ENCODE data around the gene SGCD.

SGCD gene

DNA sequence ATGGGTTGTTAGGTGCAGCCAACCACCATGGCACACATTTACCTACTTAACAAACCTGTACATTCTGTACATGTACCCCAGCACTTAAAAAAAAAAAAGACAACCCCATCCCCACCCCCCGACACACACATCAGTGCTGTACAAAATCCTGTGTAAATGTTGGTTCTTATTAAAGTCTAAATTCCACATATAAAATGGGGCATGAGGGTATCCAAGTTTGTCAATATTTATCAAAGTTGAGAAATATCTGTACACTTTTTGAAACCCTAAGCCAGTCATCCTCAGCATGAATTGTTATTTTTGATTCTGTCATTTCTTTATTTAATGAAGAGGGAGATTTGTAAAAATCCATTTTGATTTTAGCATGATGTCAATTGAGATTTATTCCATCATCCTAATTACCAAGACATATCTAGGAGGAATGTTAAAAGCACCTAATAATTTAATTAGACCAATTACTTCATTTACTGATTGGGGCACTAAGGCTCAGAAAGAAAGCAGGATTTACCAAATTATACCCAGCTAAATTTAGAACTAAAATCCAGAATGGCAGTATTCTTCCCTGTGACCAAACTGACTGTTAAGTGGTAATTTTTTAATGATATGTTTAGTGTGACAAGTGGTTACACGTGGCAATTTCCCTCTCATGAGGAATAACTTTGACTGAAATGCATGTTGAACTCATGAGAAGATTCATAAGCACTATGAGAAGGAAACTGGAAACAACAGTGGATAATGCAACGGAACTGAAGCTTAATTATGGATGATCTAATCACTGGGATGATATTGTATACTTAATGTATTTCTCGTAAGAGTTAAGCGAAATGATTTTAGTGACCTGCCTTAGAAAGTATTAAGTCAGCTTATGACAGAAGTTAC is 195.9 kb downstream of the SGCD start:
- no peak for FAIRE-seq

GRCh38 chr5:156523607-156524006 is 196.6 kb downstream of the SGCD start:
- FAIRE-seq = no peak

GRCh38 chr5:156526081-156526925 is 199.3 kb downstream of the SGCD start:
- peak; percentile 47 for FAIRE-seq

- no peak for FAIRE-seq
Observed at GRCh38 chr5:156527611-156528010, 200.6 kb downstream of the SGCD start.

GRCh38 chr5:156528673-156529072 is 201.7 kb downstream of the SGCD start:
- FAIRE-seq = no peak

- no peak for FAIRE-seq
Observed at GRCh38 chr5:156529892-156530291, 202.9 kb downstream of the SGCD start.

- no peak for FAIRE-seq
Observed at GRCh38 chr5:156531199-156531598, 204.2 kb downstream of the SGCD start.

DNA sequence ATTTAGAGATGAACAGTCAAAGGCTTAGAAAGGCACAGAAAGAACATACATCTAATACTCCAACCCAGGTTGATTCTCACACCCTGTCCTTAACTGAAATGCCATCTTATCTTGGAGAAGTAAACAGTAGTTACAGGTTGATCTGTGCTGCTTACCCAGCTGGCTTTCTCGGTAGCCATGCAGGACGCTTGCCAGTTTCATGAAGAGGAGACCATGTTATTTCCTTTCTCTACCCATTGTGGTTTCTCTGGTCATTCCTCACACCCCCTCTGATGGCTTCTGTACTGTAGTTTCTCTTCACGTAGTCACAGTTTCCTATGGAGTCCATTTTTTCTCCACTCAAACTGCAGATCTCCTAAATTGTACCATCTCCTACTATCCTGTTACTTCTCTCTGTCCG is 206.0 kb downstream of the SGCD start:
- FAIRE-seq = no peak

DNA sequence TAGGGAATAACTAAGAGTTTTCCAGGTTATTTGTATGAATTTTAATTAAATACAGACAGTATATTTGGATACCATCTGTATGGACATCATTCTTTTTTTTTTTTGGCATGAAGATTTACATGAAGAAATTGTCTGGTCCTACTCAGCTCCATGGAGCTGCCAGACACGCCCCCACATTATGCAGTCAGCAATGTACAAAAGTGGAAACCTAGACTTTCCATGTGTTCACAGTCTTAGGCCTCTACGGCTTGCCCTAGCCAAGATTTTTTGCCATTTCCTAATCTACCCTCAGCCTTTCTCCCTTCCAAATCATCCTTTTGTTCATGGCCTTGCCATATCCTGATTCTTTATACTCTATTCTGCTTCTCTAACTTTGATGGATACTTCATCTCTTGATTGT is 207.1 kb downstream of the SGCD start:
- no peak for FAIRE-seq

GRCh38 chr5:156534906-156535485 is 208.0 kb downstream of the SGCD start:
- no peak for FAIRE-seq

DNA sequence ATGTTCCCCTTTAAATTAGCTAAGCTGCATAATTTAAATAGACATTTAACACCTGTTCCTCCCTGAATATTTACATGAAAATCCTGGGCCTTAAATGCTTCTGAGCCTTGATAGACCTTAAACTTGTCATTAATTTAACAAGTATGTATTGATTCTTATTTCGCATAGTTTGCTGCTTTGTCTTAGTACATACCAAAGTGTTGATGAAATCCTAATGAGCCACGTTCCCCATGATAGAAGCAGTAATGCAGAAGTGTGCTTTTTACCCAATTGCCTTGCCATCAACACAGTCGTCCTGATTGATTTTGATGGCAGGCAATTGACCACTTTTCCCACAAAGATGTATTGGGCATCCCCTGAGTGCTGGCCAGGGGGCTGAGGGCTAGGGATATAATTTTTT is 213.5 kb downstream of the SGCD start:
- FAIRE-seq = no peak

DNA sequence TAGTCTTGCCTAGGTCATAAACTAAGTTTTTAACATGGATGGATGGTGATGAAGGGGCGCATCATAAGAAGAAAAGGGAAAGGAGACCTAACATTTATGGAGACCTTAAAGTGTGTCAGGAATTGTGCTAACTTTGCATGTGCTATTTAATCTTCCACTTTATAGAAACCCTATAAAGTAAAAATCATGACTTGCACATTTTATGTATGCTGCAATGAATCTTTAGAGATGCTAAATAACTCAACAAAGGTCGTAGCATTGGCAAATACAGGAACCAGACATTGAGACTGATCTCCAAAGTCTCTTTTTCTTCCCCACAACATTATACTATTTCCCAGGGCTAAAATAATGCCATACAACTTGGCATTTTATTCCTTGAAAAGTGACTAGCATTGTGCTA is 214.6 kb downstream of the SGCD start:
- FAIRE-seq = no peak

DNA sequence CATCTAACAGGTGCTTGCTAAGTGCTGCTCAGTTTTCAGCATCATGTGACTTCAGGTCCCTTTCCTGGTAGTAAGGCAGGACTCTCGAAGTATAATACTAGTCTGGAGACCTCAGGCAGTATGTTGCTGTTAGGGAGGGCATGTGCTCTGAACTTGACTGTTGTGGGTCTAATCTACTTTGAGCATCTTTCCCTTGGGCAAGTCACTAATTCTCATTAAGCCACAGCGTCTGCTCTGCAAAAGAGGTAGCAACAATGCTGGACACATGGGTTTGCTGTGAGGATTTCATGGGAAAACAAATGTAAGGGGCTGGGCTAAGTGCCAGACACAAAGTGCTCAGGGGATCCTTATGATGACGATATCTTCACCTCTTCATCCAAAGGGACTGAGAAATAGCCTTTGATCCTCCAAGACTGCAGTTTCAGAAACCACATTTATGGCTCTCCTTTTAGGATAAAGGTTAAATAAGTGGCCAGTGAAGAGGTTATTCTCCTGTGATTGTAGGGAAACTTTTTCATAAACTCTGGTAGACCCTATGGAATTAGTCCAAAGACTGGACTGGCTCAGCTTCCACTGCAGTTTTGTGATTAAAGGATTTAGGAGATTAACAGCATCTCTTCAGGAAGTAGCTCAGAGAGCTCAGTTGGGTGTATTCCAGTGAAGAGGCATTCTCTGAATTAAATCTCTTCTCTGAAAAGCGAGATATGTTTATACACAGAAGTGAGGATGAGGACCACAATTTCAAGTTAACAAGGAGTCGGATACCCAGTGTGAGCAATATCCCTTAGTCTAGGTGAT is 216.6 kb downstream of the SGCD start:
- FAIRE-seq = no peak

DNA sequence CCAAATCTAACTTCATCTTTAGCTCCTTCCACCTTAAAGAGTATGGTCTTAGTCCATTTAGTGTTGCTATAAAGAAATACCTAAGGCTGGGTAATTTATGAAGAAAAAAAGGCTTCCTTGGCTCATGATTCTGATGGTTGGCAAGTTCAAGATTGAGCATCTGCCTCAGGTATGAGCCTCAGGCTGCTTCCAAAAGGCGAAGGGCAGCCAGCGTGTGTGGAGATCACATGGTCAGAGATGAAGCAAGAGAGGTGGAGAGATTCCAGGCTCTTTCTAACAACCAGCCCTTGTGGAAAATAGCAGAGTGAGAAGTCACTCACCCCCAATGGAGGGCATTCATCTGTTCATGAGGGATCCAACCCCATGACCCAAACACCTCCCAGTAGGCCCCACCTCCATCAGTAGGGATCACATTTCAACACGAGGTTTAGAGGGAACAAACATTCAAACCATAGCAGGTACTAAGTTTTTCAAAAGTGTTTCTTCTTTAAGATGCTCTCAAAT is 225.9 kb downstream of the SGCD start:
- FAIRE-seq = no peak

DNA sequence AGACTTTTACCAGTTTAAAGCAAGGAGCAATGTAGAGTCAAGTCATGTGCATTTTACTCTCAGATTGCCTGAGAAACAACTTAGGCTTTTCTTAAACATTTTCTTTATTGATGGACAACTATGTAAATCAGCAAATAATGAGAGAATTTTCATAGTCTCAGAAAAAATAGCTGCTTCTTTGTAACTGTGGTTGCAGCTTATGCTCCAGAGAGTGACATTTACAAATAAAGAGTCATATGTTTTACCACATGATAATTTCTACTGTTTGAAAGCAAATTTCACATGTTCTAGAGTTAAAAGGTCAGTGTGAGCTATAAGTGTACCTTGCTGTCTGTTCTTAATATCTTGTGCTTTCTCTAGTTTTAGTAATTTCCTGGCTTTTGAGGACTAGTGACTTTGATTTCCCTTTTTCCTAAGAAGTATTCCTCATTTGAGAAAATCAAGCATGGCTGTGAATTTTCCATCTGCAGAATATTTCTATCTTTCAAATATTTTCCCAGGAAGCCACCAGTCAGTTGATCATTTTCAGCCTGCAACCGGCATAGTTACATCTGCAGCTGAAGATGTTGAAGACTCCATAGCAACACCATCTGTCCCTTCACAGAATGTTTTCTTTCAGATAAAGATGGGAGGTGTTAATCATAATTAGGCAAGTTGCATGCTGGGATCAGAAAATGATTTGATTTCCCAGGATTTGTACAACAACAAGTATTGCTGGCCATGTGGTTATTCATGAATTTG is 229.9 kb downstream of the SGCD start:
- FAIRE-seq = peak; percentile 13

- no peak for FAIRE-seq
Observed at GRCh38 chr5:156560002-156560401, 233.0 kb downstream of the SGCD start.

- peak; percentile 51 for FAIRE-seq
Observed at GRCh38 chr5:156561651-156562050, 234.7 kb downstream of the SGCD start.

- no peak for FAIRE-seq
Observed at GRCh38 chr5:156570615-156571014, 243.7 kb downstream of the SGCD start.

GRCh38 chr5:156581725-156582124 is 254.8 kb downstream of the SGCD start:
- no peak for FAIRE-seq

- FAIRE-seq = no peak
Observed at GRCh38 chr5:156582193-156582598, 255.2 kb downstream of the SGCD start.

DNA sequence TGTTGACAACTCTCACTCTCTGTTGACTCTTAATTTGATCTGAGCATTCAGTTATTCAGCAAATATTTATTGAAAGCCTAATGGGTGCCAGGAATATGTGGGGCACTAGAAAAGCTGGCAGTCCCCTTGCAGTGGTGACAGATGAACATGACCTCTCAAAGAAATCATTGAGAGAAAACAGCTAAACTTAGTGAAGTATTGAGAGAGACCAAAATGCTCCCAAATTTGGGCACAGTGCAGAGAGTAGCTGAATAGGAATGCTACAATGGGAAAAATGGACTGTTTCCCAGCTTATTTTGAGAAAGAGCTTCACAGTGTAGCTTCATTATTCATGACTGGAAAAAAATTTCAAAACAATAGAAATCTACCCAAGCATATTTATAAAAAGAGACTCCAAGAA is 257.9 kb downstream of the SGCD start:
- FAIRE-seq = no peak

DNA sequence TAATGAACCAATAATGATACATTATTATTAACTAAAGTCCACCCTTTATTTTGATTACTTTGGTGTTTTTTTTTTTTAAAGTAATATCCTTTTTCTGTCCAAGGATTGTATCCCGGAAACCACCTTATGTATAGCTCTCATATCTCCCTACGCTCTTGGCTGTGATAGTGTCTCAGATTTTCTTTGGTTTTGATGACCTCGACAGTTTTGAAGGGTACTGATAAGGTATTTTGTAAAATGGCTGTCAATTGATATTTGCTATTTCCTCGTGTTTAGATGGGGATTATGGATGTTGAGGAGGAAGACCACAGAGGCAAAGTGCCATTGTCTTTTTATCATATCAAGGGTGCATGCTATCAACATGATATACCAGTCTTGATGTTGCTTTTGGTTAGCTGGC is 259.0 kb downstream of the SGCD start:
- FAIRE-seq = no peak
